ENCODE results near the gene TRAPPC5. TPM values are rescaled to one million over a fixed set of nuclear protein-coding genes. Genes with fewer than 3 reads are reported as not detected.

The TRAPPC5 gene
- total RNA-seq, 2 experiments from 2014 or later = 41.3 to 43.4 TPM

DNA sequence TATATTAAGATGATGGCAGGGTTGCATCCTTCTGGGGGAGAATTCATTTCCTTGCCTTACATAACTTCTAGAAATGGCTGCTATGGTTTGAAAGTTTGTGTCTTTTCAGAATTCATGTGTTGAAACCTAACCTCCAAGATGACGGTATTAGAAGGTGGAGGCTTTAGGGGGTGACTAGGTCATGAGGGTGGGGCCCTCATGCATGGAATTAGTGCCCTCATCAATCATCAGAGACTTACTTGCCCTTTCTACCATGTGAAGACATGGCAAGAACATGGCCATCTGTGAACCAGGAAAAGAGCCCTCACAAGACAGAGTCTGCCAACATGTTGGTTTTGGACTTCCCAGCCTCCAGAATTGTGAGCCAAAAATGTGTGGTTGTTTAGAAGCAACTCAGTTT is 36.1 kb downstream of the TRAPPC5 start:
- Histone ChIP-seq H3K4me1 (ENCODE audit: insufficient read depth, low read length) (peaks cover 11% of the 10 kb centered on the region), H3K4me3 (ENCODE audit: low read length) (no peak overlapping the region), H3K27ac (ENCODE audit: low read depth in 1 of 2, low read length in 2 of 2) (no peak overlapping the region), H3K9me3 (ENCODE audit: control insufficient read depth in 1 of 2, insufficient read depth in 1 of 2, low read length in 2 of 2) (peaks cover 0 to 5% of the 10 kb centered on the region in 2 experiments), H3K36me3 (ENCODE audit: insufficient read depth, low read length) (no peaks in the 10 kb centered on the region), H3K27me3 (ENCODE audit: control insufficient read depth in 1 of 2, insufficient read depth in 2 of 2, low read length in 2 of 2) (no peaks in the 10 kb centered on the region)
- DNase-seq (no peak), ATAC-seq (ENCODE audit: poor library complexity) (no peak)
- no peak overlapping the region for H3K4me3 Mint-ChIP-seq
- no peaks in the 10 kb centered on the region for H3K4me1 Mint-ChIP-seq (ENCODE audit: low read depth)
- intact Hi-C loops (cut with DNase I, micrococcal nuclease) = no loop called here
- H3K27me3 Mint-ChIP-seq = no peaks in the 10 kb centered on the region
- H3K36me3 Mint-ChIP-seq (ENCODE audit: low read depth) = no peaks in the 10 kb centered on the region
- no peak overlapping the region for H3K27ac Mint-ChIP-seq
- ChIA-PET POLR2A (no interaction called here), CTCF (no interaction called here)
- no peaks in the 10 kb centered on the region for H3K9me3 Mint-ChIP-seq
- TF ChIP-seq, protein P1, sequence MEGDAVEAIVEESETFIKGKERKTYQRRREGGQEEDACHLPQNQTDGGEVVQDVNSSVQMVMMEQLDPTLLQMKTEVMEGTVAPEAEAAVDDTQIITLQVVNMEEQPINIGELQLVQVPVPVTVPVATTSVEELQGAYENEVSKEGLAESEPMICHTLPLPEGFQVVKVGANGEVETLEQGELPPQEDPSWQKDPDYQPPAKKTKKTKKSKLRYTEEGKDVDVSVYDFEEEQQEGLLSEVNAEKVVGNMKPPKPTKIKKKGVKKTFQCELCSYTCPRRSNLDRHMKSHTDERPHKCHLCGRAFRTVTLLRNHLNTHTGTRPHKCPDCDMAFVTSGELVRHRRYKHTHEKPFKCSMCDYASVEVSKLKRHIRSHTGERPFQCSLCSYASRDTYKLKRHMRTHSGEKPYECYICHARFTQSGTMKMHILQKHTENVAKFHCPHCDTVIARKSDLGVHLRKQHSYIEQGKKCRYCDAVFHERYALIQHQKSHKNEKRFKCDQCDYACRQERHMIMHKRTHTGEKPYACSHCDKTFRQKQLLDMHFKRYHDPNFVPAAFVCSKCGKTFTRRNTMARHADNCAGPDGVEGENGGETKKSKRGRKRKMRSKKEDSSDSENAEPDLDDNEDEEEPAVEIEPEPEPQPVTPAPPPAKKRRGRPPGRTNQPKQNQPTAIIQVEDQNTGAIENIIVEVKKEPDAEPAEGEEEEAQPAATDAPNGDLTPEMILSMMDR (IDR thresholded peaks at IDR 0.05) = no peak

DNA sequence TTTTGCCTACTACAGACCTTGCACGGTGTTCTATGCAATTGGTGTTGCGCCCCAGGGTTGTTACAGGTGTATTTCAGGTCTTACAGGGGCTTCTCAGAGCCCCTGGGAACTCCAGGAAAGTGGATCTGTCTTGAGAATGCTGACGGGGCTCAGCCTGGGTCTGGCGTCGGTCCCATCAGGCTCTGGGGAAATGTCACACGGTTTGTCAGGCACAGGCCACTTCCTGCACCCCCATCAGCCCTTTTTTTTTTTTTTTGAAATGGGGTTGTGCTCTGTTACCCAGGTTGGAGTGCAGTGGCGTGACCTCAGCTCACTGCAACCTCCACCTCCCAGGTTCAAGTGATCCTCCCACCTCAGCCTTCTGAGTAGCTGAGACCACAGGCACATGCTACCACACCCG is 38.0 kb downstream of the TRAPPC5 start:
- Histone ChIP-seq H3K4me3 (ENCODE audit: low read length) (no peak overlapping the region), H3K36me3 (ENCODE audit: insufficient read depth, low read length) (no peaks in the 10 kb centered on the region), H3K27ac (ENCODE audit: low read depth in 1 of 2, low read length in 2 of 2) (no peak overlapping the region), H3K4me1 (ENCODE audit: insufficient read depth, low read length) (peaks cover 11% of the 10 kb centered on the region), H3K27me3 (ENCODE audit: control insufficient read depth in 1 of 2, insufficient read depth in 2 of 2, low read length in 2 of 2) (no peaks in the 10 kb centered on the region), H3K9me3 (ENCODE audit: control insufficient read depth in 1 of 2, insufficient read depth in 1 of 2, low read length in 2 of 2) (peaks cover 0 to 5% of the 10 kb centered on the region in 2 experiments)
- POLR2A ChIA-PET = interaction anchor here (0.6 to 1.1 kb wide), 2 partner anchors 13 to 89 kb away, joined by 3 read pairs; partner anchors contain the start of genes PET100 and XAB2
- no peaks in the 10 kb centered on the region for H3K9me3 Mint-ChIP-seq
- intact Hi-C loops (cut with DNase I, micrococcal nuclease) = loop anchor here in 1 of 2 experiments (2.0 kb wide), 1 partner anchor 14 kb away; no protein-coding TSS in a partner anchor
- no peaks in the 10 kb centered on the region for H3K36me3 Mint-ChIP-seq (ENCODE audit: low read depth)
- TF ChIP-seq, protein P1 (IDR thresholded peaks at IDR 0.05) = no peak
- no peaks in the 10 kb centered on the region for H3K4me1 Mint-ChIP-seq (ENCODE audit: low read depth)
- ATAC-seq (ENCODE audit: poor library complexity) = peak; percentile 37
- H3K27me3 Mint-ChIP-seq = no peaks in the 10 kb centered on the region
- CTCF ChIA-PET = no interaction called here
- peak in 3 of 14 experiments; percentile 5 to 39 (median 31) for DNase-seq
- no peak overlapping the region for H3K27ac Mint-ChIP-seq
- no peak overlapping the region for H3K4me3 Mint-ChIP-seq

DNA sequence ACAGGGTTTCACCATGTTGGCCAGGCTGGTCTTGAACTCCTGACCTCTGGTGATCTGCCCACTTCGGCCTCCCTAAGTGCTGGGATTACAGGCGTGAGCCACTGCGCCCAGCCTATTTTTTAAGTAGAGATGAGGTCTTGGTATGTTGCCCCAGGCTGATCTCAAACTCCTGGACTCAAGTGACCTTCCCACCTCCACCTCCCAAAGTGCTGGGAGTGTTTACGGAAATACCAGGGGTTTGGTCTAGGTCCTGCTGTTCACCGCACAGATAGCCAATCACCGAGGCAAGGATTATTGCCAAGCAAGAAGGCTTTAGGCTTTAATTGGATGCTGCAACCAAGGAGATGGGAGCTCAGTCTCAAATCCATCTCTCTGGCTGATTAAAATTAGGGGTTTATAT is 39.7 kb downstream of the TRAPPC5 start:
- H3K4me1 Mint-ChIP-seq (ENCODE audit: low read depth) = no peaks in the 10 kb centered on the region
- ChIA-PET CTCF (no interaction called here), POLR2A (no interaction called here)
- TF ChIP-seq, protein P1 (IDR thresholded peaks at IDR 0.05) = no peak
- H3K36me3 Mint-ChIP-seq (ENCODE audit: low read depth) = no peaks in the 10 kb centered on the region
- H3K4me3 Mint-ChIP-seq = no peak overlapping the region
- Histone ChIP-seq H3K4me1 (ENCODE audit: insufficient read depth, low read length) (peaks cover 11% of the 10 kb centered on the region), H3K36me3 (ENCODE audit: insufficient read depth, low read length) (no peaks in the 10 kb centered on the region), H3K4me3 (ENCODE audit: low read length) (no peak overlapping the region), H3K27me3 (ENCODE audit: control insufficient read depth in 1 of 2, insufficient read depth in 2 of 2, low read length in 2 of 2) (no peaks in the 10 kb centered on the region), H3K9me3 (ENCODE audit: control insufficient read depth in 1 of 2, insufficient read depth in 1 of 2, low read length in 2 of 2) (peaks cover 0 to 5% of the 10 kb centered on the region in 2 experiments), H3K27ac (ENCODE audit: low read depth in 1 of 2, low read length in 2 of 2) (no peak overlapping the region)
- DNase-seq (no peak), ATAC-seq (ENCODE audit: poor library complexity) (no peak)
- intact Hi-C loops (cut with DNase I, micrococcal nuclease) = no loop called here
- no peak overlapping the region for H3K27ac Mint-ChIP-seq
- no peaks in the 10 kb centered on the region for H3K27me3 Mint-ChIP-seq
- H3K9me3 Mint-ChIP-seq = no peaks in the 10 kb centered on the region
